Measurements from ENCODE around the gene IGFBP1.

Gene IGFBP1

DNA sequence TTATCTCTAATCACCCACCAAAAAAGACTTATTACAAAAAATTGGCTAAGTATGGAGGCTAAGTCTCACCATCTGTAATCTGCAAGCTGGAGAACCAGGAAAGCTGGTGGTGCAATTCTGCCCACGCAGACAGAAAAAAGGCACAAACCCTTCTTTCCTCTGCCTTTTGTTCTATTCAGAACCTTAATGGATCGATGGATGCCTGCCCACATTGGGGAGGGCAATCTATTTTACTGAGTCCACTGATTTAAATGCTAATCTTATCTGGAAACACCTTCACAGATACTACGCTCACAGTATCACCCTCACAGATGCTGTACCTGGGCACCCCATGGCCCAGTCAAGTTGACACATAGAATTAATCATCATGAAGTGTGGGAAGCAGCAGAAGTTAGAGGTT, 22.6 kb downstream of the IGFBP1 start:
- DNase-seq = no peak

DNA sequence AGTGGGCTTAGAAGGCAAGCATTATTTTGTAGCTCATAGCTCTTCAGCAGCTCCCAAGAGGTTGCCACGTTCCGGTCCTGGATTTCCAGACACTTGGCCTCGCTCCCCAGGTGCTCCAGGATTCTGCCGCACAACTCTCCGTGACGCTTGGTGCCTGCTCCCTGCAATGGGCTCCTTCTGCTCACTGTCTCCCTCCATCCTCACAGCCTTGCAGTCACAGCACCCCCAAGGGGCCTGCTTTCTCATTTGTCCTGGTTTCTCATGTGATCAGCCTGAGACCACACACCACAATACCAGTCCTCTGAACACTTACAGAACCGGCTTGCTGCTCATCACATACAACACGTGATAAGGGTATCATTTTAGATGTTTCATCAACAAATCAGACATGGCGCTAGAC, 23.0 kb downstream of the IGFBP1 start:
- DNase-seq = no peak

DNA sequence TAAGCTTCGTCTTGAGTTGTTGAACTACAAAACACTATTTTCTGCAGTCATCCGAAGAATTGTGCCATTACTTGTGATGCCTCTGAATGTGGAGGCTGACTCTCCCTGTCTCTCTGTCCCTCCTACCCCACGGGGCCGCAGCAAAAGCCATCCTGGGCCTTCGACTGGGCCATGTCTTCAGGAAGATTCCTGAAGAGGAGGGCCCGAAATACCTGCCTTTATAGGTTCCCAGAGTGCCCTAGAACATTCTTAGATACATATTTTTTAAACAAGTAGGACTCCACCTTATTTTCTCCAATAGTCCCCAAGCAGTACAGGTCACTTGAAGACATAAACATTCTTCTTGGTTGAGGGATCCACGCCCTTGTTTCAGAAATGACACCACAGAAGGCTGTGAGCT, 24.7 kb downstream of the IGFBP1 start:
- no peak for DNase-seq

DNA sequence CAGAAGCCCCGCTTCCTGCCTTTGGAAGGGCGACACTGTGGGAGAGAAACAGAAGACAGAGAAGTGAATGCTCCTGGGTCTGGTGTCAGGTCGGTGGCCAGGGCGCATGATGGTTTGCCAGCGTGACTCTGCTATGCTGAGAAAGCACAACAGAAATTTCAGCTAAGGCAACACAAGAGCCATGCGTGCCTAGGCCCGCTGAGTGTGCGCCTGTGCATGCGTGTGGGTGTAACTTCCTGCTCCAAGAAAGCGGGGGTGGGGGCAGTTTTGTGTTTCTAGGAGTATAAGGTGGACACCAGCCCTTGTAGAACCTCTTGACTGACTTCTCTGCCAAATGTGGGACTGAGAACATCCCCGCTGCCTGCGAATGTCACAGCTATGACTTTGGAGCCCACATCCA, 26.6 kb downstream of the IGFBP1 start:
- DNase-seq = no peak

DNA sequence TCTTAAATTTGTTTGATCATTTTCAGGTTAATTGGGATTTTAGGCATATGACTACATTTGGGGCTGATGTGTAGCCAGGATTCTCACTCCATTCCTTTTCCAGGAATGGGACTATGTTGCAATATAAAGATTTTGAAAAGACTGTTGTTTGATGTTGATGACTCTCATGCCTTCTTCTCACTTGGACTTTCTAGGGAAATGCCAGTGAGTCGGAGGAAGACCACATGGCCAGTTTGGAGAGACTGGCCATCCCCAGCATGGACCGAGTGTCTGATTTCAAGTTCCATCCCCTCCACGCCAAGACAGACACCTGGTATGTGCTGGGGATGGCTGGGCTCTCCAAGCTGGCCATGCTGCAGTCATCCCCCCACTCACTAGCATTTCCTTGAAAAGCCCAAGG, 27.3 kb downstream of the IGFBP1 start:
- no peak for DNase-seq

DNA sequence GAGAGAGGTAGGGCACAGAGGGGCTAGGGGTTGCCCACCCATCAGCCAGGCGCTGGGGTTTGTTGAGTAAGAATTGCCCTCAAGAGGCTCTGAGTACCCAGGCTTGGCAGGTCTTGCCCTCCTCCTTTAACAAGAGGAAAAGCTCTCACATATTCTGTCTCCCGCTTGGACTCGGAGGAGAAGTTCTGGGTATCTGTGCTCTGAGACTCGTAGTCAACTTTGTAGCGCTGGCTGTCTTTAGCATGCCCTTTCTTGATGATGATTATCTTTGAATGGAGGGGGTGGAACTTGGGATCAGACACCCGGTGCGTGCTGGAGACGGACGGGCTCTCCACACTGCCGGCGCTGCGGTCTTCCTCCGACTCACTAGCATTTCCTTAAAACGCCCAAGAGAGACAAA, 28.8 kb downstream of the IGFBP1 start:
- no peak for DNase-seq

DNA sequence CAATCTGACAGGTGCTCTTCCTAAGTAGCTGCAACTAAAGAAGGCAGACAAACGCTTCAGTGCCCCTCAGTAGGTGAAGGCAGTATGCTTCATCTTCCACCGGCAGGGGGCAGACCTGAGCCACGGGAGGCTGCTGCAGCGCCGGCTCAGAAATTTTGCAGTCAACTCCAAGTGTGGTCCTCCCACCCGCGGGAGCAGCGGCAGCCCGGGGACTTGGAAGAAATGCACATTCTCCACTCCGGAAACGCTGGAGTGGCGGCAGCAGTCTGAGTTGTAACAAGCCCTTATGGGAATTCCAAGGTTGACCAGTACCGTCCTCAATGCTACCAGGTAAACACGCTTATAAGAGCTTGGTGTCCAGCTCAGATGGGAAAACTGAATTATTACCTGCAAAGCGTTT, 29.4 kb downstream of the IGFBP1 start:
- no peak for DNase-seq

DNA sequence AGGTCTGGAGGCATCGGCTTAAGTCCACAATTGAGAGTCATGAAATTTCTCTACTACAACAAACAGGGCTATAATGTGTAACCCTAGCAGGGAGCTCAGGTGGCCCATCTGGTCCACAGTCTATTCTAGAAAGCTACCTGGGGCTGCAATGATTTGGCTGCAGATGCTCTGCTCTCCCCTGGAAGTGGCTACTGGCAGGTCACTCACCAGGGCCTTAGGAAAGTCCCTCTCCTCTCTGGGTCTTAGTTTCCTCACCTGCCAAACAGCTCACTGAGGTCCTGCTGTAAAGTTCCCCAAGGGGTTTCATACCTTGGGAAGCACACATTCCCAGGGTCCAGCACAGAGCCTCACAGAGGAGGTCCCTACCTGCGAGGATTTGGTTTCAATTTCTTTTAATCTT, 30.3 kb downstream of the IGFBP1 start:
- no peak for DNase-seq

DNA sequence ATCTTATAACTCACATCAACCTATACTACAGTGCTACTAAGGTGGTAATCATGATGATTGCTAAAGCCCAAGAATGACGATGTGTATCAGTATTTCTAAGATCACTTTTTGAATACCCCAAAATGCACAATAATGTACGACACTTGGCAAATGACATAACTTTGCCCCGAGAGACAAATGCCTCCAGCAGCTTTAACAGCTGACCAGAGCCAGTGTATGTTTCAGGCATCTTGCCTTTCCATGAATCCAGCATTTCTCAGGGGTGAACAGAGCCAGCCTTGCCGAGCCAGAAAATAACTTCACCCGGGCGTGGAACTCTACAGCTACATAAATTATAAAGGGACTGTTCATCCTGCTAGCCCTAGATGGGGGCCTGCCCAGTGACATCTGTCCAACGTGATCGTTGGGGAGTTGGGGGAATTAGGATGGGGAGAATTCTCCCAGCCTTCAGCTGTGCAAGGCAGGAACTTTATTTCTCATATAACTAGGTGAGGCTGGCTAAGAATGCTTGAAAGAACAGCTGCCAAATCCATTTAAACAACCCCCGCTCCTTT, 31.0 kb downstream of the IGFBP1 start:
- no peak for DNase-seq

DNA sequence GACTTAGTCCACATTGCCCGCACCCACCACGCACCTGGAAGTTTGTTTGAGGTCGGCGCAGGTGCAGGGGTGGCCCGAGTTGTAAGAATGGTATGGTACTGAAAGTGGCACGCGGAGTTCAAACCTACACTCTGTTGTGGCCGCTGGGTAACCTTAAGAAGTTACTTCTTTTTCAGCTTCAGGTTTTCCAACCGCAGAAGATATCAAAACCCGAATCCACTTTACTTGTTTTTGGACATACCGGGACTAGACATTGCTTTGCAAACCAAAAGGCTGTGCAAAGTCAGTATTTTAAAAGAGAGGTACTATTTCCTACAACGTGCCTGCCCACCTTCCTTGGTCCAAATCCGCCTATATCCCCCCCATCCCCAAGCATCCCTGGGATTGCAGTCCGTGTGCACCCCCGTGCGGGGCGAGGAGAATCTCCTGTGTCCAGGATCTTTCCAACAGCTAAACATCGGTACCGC, 31.7 kb downstream of the IGFBP1 start:
- DNase-seq = no peak

DNA sequence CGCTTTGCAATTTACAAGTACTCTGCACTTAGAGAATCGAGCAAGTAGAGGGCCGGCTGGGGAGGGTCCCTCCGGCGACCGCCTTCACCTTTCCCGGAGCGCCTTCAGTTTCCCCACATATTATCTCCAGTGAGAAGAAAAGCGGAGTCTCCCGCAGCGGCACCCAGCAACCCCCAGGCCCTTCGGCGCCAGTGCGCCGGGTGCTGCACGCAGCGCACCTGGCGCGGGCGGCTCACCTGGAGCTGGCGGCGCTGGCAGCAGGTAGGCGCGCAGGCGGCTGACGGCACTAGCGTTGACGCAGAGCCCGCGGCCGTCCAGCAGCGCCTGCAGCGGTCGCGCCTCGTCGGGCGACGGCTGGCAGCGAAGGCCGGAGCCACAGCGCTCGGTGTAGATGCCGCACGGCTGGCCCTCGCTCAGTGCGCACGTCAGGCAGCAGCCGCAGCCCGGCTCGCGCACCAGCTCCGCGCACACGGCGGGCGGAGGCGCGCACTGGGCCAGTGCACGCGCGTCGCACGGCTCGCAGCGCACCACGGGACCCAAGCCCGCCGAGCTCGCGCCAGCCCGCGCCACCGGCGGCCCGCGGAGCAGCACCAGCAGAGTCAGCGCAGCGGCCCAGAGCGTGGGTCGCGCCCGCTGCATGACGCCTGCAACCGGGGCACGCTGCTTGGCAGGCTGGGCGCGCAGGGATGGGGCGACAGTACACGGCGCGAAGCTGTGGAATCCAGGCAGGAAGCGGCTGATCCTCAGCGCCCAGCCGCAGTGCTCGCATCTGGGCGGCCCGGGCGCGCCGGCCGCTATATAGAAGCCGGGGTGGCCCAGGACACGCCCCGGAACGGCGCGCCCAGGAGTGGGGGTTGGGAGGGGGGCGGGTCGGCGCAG, 32.5 kb downstream of the IGFBP1 start, which contains the start of gene IGFBP3:
TSS of gene IGFBP3 (minus strand) at position 771 of the 879 bp plus-strand sequence. CDS start at position 639, 132 bp downstream.
- no peak for DNase-seq

DNA sequence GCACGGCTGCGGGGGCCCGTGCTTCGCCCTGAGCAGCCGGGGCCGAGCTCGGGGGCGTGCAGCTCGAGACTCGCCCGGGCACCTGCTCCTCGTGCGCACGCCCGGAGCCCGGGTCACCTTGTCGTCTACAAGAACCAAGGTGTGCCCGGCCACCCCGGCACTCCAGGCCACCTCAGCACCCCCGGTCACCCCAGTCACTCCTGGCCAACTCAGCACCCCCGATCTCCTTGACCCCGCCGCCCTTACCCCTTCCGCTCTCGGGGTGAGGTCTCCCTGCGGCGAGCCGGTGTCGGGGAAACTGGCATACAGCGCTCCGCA, 33.1 kb downstream of the IGFBP1 start:
- no peak for DNase-seq

DNA sequence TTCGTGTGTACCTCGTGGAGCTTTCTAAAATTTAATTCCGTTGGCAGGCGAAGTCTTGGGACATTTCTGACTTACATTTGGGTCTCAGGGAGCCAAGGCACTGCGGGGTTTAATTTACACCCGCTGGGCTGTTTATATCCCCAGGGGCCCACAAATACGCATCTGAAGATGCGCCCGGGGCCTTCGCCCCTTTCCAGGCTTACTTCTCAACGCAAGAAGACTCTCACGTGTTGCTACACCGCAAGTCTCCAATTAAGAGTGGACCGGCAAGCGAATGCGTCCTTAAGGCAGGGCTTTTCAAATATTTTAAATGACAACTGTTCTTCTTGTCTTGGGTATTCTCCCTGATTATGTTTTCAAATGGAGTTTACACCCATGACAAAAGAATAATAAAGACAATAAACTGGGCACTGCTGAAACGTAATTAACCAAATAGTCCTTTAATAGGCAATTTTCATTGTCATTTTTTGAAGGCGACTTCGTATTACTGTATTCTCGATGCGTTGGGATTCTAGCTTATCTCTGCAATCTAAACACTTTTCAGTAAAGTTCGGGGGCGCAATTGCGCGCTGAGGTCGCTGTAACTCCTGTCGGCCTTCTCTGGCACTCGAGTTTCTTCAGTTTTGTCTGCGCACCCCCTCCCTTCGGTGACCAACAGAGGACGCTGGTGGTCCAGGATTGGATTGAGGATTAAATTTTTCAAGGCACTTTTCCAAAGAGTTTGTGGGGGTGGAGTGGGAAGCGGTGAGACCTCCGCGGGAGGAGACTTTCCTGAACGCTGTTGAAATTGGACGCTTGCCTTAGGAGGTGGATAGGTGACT, 33.6 kb downstream of the IGFBP1 start:
- no peak for DNase-seq

DNA sequence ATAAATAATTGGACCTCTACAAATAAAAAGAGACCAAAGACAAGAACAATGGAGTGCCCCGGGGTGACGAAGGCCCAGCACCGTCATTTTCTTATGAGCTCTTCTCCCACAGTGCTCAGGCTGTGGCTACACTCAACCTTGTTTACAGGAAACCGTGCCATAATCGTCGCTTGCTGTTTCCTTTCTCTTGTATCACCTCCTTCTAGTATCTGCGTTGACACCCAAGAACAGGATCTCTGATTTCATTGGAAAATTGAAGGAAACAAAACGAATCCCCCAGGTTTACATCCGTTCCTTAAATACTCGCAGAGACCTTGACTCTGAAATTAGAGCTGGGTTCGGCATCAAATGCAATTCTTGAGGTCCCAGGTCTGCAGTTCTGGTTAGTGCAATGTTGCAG, 34.5 kb downstream of the IGFBP1 start:
- DNase-seq = no peak

DNA sequence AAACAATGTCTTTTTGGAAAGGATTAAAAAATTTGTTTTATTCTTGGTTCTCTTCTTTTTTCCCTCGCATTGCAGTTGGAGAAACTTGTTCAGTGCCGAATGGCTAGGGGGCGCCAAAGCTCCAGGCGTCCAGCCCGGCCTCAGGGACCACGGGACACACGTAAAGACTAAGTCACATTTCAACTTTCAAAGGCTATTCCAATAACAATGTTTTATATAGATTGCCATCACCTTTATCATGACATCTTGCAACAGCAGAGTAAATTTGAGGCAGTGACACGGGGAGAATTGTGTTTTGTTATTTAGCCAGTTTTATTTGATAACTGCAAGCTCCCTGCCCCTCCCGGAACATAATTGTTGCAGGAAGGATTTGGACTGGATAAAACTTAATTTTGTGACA, 35.0 kb downstream of the IGFBP1 start:
- DNase-seq = no peak

DNA sequence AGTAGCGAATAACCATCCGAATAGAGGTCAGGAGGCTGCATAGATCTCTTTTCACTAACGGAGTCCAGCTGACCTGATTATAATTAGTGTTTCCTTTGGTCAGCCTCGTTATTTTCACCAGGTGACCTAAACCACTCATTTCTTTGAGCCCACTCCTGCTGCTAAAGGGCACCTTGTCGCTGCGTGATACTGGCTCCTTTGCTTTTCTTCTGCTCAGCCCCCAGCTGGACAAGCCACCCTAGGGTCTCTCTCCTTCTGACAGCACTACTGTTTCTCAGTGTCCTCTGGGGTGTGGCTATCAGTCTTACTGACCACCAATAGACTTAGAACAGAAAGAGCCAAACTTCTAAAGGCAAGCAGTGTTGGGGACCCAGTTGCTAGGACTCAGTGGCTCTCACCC, 35.5 kb downstream of the IGFBP1 start:
- no peak for DNase-seq

DNA sequence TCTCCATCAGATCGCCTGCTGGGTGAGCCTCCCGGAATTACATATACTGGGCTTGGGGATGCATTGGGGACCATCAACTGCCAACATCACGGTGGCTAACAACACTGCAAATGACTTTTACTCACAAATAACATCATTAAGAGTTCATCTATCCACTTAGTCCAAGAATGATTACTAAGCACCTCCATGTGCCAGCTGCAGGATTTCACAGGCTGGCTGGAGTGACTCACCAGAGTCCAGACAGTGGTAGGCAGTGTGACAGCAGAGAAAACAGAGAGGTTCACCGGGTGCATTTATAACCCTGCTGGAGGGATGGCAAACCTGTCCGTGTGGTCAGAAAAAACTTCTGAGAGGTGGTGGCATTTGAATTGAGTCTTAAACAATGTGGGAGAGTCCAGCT, 36.0 kb downstream of the IGFBP1 start:
- no peak for DNase-seq

DNA sequence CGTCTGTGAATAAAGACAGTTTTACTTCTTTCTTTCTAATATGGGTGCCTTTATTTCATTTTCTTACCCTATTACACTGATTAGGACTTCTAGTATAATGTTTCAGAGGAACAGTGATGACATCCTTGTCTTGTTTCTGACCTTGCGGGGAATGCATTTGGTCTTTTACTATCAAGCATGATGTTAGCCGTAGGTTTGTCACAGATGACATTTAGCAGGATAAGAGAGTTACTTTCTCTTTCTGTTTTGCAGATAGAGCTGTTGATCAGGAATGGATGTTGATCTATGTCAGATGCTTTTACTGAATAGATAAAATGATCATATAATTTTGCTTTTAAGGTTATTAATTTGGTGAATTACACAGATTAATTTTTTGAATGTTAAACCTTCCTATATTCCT, 39.4 kb downstream of the IGFBP1 start:
- no peak for DNase-seq

DNA sequence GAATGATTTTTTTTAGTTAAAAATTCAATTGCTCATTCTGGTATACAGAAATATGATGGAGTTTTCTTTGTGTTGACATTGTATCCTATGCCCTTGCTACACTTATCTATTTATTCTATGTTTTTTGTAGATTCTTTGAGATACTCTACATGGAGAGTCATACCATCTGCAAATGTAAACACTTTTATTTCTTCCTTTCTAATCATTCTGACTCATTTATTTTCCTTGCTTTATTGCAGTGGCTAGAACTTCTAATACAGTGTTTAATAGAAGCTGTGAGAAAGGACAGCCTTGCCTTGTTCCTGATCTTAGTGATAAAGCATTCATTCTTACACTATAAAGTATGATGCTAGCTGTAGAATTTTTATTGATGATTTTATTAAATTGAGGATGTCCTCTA, 42.7 kb downstream of the IGFBP1 start:
- DNase-seq = no peak

DNA sequence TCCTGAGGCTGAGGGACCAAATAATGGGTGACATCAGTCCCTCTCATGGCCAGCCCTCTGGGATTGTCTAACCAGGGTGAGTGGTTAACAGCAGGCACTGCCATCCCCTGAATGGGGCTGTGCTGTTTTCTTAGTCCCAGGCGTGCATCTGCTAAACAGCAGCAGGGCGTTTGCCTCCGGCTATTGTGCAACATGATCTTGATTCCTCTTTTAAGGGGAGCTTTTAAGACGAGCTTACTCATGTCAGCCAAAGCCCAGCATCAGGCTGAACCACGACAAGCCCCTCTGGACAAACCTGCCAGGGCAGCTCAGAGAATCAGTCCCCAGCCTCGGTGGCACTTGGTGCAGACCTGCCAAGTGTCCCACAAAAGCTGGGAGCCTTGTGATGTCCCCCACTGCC, 49.0 kb downstream of the IGFBP1 start:
- no peak for DNase-seq

DNA sequence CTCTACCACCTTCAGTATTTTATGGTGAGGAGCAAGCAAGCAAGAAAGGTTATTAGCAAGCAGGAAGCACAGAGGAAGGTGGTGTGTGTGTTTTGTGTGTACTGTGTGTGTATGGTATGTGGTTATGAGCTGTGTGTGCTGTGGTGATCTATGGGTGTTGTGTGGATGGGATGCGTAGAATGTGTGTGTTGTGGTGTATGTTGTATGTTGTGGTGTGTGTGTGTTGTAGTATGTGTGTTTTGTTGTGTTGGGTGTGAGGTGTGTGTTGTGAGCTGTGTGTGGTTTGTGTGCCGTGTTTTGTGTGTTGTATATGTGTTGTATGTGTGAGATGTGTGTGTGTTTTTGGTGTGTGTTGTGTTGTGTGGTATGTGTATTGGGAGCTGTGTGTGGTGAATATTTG, 49.6 kb downstream of the IGFBP1 start:
- no peak for DNase-seq

DNA sequence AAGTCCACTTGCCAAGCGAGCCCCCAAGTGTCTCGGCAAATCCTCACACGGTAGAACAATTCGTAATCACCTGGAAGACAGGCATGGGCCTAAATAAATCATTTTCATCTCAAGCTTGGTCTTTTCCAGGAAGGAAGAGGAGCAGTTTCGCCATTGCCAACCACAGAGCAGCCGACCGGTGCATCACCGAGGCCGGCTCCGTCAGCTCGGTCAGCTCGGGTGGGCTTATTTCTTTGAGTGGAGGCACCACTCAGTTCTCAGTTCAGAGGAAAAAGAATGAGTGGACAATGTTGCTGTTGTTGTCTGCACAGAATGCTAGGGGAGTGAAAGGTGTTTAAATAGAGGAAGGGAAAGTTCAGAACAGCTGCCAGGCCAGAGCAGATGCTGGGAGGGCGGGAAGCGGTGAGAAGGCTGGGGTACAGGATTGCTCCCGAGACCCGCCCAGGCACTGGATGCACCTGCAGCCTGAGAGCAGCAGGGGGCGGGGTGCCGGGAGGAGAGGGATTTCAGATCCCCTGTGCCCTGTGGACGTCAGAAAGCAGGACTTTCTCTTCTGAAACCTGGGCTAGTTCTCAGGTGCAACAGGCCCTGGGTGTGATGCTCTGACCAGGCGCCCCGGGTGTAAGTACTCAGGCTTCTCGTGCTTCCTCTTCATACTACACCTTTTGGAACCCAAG, 50.5 kb downstream of the IGFBP1 start:
- DNase-seq = no peak

DNA sequence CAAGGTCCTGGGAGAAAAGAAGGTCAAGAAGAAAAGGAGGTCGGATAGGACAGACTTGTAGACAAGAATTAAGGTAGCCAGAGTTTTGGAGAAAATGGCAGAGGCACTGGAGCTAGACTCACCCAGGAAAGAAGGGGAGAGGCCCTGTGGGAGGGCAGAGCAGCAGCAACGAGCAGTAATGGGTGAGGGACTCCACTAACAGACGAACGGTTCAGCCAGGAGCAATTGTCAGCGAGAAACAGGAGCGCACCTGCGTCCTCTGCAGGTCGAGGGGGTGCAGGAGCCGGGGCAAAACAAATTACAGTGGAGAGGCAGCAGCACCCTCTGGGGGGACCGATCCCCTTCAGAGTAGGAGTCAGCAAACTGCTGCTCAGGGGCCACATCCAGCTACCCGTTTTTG, 51.3 kb downstream of the IGFBP1 start:
- DNase-seq = no peak
